ENCODE results near the gene ZCWPW2.

ZCWPW2 gene

GRCh38 chr3:28553175-28553574 is 204.7 kb downstream of the ZCWPW2 start:
- TF ChIP-seq ZNF529 (tag by site-specific recombination; IDR thresholded peaks at IDR 0.05; ENCODE audit: insufficient replicate concordance), result no peak
- TF ChIP-seq ZBTB11 (tag by site-specific recombination; conservative IDR thresholded peaks at IDR 0.05; ENCODE audit: low read depth), result no peak
- TF ChIP-seq ZNF335 (tag by site-specific recombination; conservative IDR thresholded peaks at IDR 0.05), result no peak
- TF ChIP-seq, protein P1, sequence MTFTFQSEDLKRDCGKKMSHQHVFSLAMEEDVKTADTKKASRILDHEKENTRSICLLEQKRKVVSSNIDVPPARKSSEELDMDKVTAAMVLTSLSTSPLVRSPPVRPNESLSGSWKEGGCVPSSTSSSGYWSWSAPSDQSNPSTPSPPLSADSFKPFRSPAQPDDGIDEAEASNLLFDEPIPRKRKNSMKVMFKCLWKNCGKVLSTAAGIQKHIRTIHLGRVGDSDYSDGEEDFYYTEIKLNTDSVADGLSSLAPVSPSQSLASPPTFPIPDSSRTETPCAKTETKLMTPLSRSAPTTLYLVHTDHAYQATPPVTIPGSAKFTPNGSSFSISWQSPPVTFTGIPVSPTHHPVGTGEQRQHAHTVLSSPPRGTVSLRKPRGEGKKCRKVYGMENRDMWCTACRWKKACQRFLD (tag by site-specific recombination; IDR thresholded peaks at IDR 0.05), result no peak
- TF ChIP-seq ZSCAN18 (tag by site-specific recombination; IDR thresholded peaks at IDR 0.05), result no peak
- no peak for TF ChIP-seq ZNF777 (tag by site-specific recombination; IDR thresholded peaks at IDR 0.05; ENCODE audit: borderline replicate concordance)
- no peak for TF ChIP-seq CTCF (tag by site-specific recombination; IDR thresholded peaks at IDR 0.05)
- no peak for TF ChIP-seq PBX3 (CRISPR knock-in tag; IDR thresholded peaks at IDR 0.05)
- TF ChIP-seq ZNF391 (tag by site-specific recombination; IDR thresholded peaks at IDR 0.05; ENCODE audit: borderline replicate concordance, low read depth), result no peak
- TF ChIP-seq, protein P2, sequence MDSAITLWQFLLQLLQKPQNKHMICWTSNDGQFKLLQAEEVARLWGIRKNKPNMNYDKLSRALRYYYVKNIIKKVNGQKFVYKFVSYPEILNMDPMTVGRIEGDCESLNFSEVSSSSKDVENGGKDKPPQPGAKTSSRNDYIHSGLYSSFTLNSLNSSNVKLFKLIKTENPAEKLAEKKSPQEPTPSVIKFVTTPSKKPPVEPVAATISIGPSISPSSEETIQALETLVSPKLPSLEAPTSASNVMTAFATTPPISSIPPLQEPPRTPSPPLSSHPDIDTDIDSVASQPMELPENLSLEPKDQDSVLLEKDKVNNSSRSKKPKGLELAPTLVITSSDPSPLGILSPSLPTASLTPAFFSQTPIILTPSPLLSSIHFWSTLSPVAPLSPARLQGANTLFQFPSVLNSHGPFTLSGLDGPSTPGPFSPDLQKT (IDR thresholded peaks at IDR 0.05; ENCODE audit: borderline replicate concordance, low read depth, low read length), result no peak
- TF ChIP-seq, protein P3, sequence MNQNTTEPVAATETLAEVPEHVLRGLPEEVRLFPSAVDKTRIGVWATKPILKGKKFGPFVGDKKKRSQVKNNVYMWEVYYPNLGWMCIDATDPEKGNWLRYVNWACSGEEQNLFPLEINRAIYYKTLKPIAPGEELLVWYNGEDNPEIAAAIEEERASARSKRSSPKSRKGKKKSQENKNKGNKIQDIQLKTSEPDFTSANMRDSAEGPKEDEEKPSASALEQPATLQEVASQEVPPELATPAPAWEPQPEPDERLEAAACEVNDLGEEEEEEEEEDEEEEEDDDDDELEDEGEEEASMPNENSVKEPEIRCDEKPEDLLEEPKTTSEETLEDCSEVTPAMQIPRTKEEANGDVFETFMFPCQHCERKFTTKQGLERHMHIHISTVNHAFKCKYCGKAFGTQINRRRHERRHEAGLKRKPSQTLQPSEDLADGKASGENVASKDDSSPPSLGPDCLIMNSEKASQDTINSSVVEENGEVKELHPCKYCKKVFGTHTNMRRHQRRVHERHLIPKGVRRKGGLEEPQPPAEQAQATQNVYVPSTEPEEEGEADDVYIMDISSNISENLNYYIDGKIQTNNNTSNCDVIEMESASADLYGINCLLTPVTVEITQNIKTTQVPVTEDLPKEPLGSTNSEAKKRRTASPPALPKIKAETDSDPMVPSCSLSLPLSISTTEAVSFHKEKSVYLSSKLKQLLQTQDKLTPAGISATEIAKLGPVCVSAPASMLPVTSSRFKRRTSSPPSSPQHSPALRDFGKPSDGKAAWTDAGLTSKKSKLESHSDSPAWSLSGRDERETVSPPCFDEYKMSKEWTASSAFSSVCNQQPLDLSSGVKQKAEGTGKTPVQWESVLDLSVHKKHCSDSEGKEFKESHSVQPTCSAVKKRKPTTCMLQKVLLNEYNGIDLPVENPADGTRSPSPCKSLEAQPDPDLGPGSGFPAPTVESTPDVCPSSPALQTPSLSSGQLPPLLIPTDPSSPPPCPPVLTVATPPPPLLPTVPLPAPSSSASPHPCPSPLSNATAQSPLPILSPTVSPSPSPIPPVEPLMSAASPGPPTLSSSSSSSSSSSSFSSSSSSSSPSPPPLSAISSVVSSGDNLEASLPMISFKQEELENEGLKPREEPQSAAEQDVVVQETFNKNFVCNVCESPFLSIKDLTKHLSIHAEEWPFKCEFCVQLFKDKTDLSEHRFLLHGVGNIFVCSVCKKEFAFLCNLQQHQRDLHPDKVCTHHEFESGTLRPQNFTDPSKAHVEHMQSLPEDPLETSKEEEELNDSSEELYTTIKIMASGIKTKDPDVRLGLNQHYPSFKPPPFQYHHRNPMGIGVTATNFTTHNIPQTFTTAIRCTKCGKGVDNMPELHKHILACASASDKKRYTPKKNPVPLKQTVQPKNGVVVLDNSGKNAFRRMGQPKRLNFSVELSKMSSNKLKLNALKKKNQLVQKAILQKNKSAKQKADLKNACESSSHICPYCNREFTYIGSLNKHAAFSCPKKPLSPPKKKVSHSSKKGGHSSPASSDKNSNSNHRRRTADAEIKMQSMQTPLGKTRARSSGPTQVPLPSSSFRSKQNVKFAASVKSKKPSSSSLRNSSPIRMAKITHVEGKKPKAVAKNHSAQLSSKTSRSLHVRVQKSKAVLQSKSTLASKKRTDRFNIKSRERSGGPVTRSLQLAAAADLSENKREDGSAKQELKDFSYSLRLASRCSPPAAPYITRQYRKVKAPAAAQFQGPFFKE (tag by site-specific recombination; IDR thresholded peaks at IDR 0.05; ENCODE audit: borderline replicate concordance), result no peak
- no peak for TF ChIP-seq ZNF548 (tag by site-specific recombination; IDR thresholded peaks at IDR 0.05)
- TF ChIP-seq ZEB2 (tag by site-specific recombination; IDR thresholded peaks at IDR 0.05), result no peak
- Histone ChIP-seq H3K4me3 (ENCODE audit: low read depth, low read length) (no peak overlapping the region), H3K27ac (ENCODE audit: extremely low read depth, low read depth, low read length) (no peak overlapping the region), H3K36me3 (ENCODE audit: control insufficient read depth in 2 of 2, insufficient read depth in 1 of 2, low read length in 2 of 2) (no peaks in the 10 kb centered on the region), H3K9me3 (ENCODE audit: control insufficient read depth, insufficient read depth, low read depth, low read length) (no peaks in the 10 kb centered on the region), H3K4me1 (ENCODE audit: control insufficient read depth, insufficient read depth, low read length) (no peaks in the 10 kb centered on the region)
- ChIA-PET POLR2A (no interaction called here), CTCF (no interaction called here)

All from HEK293 (cell line).